Glomerular endothelial cell (primary cell): Measurements from ENCODE around the gene PGBD2. TPM values are rescaled to one million over a fixed set of nuclear protein-coding genes. Genes with fewer than 3 reads are reported as not detected.
"Not testable (repeated sequence)": the region's sequence is repeated elsewhere in the genome, so short reads cannot be mapped to it uniquely, and the experiment has no call there.

Source experiments
- DNase-seq: peaks from one replicate; pipeline ENCODE4 v3.0.0-alpha.2; 2011; ENCODE audit warnings: low read depth, low spot score; ENCODE audit errors: extremely low read depth
- total RNA-seq: library from RNA; depleted of rRNA; stranded (reverse); fragments of >200 nt; gene quantifications from 2 replicates; pipeline ENCODE4 v1.2.3, GENCODE V29; 2015

PGBD2 gene
- total RNA-seq, 1 donor from 2014 or later: 6.1 TPM

GRCh38 chr1:248924696-248925532, 18.9 kb downstream of the PGBD2 start:
- DNase-seq: no peak

GRCh38 chr1:248925859-248926258, 19.8 kb downstream of the PGBD2 start:
- DNase-seq: not testable (repeated sequence)

GRCh38 chr1:248926401-248927182, 20.6 kb downstream of the PGBD2 start:
- DNase-seq: no peak

GRCh38 chr1:248927283-248927682, 21.2 kb downstream of the PGBD2 start:
- not testable (repeated sequence) for DNase-seq

- DNase-seq: not testable (repeated sequence)
Measured at GRCh38 chr1:248928122-248928521, 22.1 kb downstream of the PGBD2 start.

GRCh38 chr1:248930037-248930436, 24.0 kb downstream of the PGBD2 start:
- DNase-seq: not testable (repeated sequence)

- DNase-seq: not testable (repeated sequence)
Measured at GRCh38 chr1:248938173-248938809, 32.3 kb downstream of the PGBD2 start.

GRCh38 chr1:248944134-248944999, 38.3 kb downstream of the PGBD2 start:
- not testable (repeated sequence) for DNase-seq

- DNase-seq: not testable (repeated sequence)
Measured at GRCh38 chr1:248945000-248945423, 39.0 kb downstream of the PGBD2 start.

- DNase-seq: not testable (repeated sequence)
Measured at GRCh38 chr1:248945453-248945852, 39.4 kb downstream of the PGBD2 start.

GRCh38 chr1:248945856-248946416, 39.9 kb downstream of the PGBD2 start:
- not testable (repeated sequence) for DNase-seq

Other genes starting within 250 kb of the PGBD2 start
- not detected in 2 replicates for gene OR14I1, start 203.5 kb upstream of the PGBD2 start, total RNA-seq
- not detected in 2 replicates for gene LYPD8, start 150.5 kb upstream of the PGBD2 start, total RNA-seq
- gene SH3BP5L, start 80.3 kb upstream of the PGBD2 start, total RNA-seq: 25.1 and 29.3 TPM in 2 replicates
- 21.8 and 23.3 TPM in 2 replicates for gene ZNF672, start 68.0 kb upstream of the PGBD2 start, total RNA-seq
- gene ZNF692, start 47.1 kb upstream of the PGBD2 start, total RNA-seq: 18.3 and 38.2 TPM in 2 replicates